Parathyroid adenoma (tissue), 2 donors: Measurements from ENCODE around the gene MUC4.

Experiments
- H2AFZ ChIP-seq: fragments of 300-600 bp; sonication (generic); one replicate; pipeline ENCODE4 v1.7.0; 2017; ENCODE audit warnings: antibody characterized with exemption, mild to moderate bottlenecking
- H3K27ac ChIP-seq: fragments of 300-600 bp; sonication (generic); one replicate; pipeline ENCODE4 v1.7.0; 2017
- H3K27me3 ChIP-seq: fragments of 300-600 bp; sonication (generic); one replicate; pipeline ENCODE4 v1.7.0; 2017; ENCODE audit warnings: low read length; ENCODE audit not compliant: control insufficient read depth, insufficient read depth
- H3K36me3 ChIP-seq: fragments of 300-600 bp; sonication (generic); one replicate; pipeline ENCODE4 v1.7.0; 2017; ENCODE audit warnings: low read length; ENCODE audit not compliant: control insufficient read depth, insufficient read depth
- H3K4me1 ChIP-seq: fragments of 300-600 bp; sonication (generic); one replicate; pipeline ENCODE4 v1.7.0; 2017; ENCODE audit warnings: control low read depth
- H3K4me2 ChIP-seq: fragments of 300-600 bp; sonication (generic); one replicate; pipeline ENCODE4 v1.7.0; 2017; ENCODE audit warnings: low read length
- H3K4me3 ChIP-seq: fragments of 300-600 bp; sonication (generic); one replicate; pipeline ENCODE4 v1.7.0; 2017; ENCODE audit warnings: low read depth, low read length
- H3K79me2 ChIP-seq: fragments of 300-600 bp; sonication (generic); one replicate; pipeline ENCODE4 v1.7.0; 2017; ENCODE audit warnings: control low read depth
- H3K9ac ChIP-seq: fragments of 300-600 bp; sonication (generic); one replicate; pipeline ENCODE4 v1.7.0; 2017; ENCODE audit warnings: mild to moderate bottlenecking
- H3K9me3 ChIP-seq: fragments of 300-600 bp; sonication (generic); one replicate; pipeline ENCODE4 v1.7.0; 2017; ENCODE audit warnings: low read length; ENCODE audit not compliant: control insufficient read depth
- TF ChIP-seq, protein P1 (sequence below): fragments of 300-600 bp; sonication (generic); IDR thresholded peaks from one replicate; pipeline ENCODE4 v1.7.0; 2017; ENCODE audit warnings: antibody characterized with exemption, mild to moderate bottlenecking
- donor health status: primary hyperparathyroidism.

Gene MUC4

DNA sequence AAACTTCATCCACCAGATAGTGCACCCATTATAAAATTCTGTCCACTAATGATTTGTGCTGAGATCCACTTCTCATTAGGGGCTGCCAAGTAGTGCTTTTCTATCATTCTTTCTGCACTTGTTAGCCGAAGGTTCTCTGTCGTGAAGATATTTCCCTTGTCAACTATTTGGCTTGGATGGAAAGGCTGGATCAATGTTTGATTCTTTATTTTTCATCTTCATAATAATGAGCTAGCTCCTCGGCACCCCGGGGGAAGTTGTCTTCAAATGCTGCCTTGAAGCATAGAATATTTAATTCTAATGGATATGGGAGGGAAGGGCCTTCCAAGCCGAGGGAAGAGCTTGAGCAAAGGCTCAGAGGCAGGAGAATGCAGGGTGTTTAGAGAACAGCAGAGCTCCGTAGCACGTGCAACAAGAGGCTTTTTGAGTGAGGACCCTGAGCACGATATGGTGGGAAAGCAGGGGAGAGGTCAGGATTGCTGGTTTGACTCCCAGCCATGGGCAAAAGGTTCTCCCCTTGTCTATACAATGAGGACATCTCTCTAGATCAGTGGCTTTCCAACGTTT is 107.2 kb downstream of the MUC4 start:
- no peak overlapping the region for H3K4me2 ChIP-seq
- H3K36me3 ChIP-seq: no peaks in the 10 kb centered on the region
- H3K4me1 ChIP-seq: no peaks in the 10 kb centered on the region
- H3K9me3 ChIP-seq: no peaks in the 10 kb centered on the region
- no peak overlapping the region for H2AFZ ChIP-seq
- no peak overlapping the region for H3K27ac ChIP-seq
- no peaks in the 10 kb centered on the region for H3K27me3 ChIP-seq
- TF ChIP-seq, protein P1, sequence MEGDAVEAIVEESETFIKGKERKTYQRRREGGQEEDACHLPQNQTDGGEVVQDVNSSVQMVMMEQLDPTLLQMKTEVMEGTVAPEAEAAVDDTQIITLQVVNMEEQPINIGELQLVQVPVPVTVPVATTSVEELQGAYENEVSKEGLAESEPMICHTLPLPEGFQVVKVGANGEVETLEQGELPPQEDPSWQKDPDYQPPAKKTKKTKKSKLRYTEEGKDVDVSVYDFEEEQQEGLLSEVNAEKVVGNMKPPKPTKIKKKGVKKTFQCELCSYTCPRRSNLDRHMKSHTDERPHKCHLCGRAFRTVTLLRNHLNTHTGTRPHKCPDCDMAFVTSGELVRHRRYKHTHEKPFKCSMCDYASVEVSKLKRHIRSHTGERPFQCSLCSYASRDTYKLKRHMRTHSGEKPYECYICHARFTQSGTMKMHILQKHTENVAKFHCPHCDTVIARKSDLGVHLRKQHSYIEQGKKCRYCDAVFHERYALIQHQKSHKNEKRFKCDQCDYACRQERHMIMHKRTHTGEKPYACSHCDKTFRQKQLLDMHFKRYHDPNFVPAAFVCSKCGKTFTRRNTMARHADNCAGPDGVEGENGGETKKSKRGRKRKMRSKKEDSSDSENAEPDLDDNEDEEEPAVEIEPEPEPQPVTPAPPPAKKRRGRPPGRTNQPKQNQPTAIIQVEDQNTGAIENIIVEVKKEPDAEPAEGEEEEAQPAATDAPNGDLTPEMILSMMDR: no peak
- no peak overlapping the region for H3K4me3 ChIP-seq
- no peaks in the 10 kb centered on the region for H3K79me2 ChIP-seq
- no peak overlapping the region for H3K9ac ChIP-seq

DNA sequence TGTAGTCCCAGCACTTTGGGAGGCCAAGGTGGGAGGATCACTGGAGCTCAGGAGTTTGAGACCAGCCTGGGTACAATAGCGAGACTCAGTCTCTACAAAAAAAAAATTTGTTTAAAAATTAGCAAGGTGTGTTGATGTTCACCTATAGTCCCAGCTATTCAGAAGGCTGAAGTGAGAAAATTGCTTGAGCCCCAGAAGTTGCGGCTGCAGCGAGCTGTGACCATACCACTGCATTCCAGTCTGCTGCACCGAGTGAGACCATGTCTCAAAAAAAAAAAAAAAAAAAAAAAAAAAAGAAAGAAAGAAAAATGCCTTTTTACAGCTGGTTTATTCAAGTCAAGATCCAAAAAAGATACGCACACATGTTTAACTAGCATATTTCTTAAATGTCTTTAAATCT is 108.0 kb downstream of the MUC4 start:
- Histone ChIP-seq H3K27ac (no peak overlapping the region), H3K4me2 (no peak overlapping the region), H2AFZ (no peak overlapping the region), H3K9ac (no peak overlapping the region), H3K27me3 (no peaks in the 10 kb centered on the region), H3K79me2 (no peaks in the 10 kb centered on the region), H3K9me3 (no peaks in the 10 kb centered on the region), H3K4me1 (no peaks in the 10 kb centered on the region), H3K4me3 (no peak overlapping the region), H3K36me3 (no peaks in the 10 kb centered on the region)
- TF ChIP-seq, protein P1: no peak

DNA sequence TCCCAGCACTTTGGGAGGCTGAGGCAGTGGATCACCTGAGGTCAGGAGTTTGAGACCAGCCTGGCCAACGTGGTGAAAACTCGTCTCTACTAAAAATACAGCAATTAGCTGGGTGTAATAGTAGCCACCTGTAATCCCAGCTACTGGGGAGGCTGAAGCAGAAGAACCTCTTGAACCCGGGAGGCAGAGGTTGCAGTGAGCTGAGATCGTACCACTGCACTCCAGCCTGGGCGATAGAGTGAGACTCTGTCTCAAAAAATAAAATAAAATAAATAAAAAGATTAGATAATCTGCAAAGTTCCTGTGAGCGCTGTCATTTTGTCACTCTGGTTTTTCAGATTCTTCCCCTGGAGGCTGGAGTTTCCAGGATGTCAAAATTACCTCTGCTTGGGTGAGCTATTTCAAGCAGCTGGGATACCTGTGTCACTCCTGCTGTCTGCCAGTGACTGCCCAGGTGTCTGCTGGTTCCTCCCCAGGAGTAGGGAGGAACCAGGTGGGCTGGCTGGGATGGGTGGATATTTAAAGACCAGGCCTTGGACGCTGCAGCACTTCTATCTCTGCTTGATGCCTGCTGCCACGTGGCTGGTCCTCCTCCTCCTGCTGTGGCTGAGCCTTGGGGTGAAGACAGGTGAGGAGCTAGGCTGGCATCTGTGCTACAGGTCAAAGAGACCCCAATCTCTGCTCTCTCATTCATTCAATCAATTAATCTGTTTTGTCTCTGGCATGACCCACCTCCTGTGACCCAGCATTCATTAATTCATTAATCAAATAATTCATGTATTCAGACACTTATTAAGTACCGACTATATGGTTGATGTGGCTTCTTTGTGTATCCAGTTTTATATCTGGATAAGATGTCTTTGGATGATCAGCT is 110.5 kb downstream of the MUC4 start:
- H3K79me2 ChIP-seq: no peaks in the 10 kb centered on the region
- no peak overlapping the region for H3K4me3 ChIP-seq
- H2AFZ ChIP-seq: no peak overlapping the region
- H3K27me3 ChIP-seq: no peaks in the 10 kb centered on the region
- no peak overlapping the region for H3K4me2 ChIP-seq
- TF ChIP-seq, protein P1: no peak
- H3K9me3 ChIP-seq: no peaks in the 10 kb centered on the region
- no peak overlapping the region for H3K27ac ChIP-seq
- H3K36me3 ChIP-seq: no peaks in the 10 kb centered on the region
- no peaks in the 10 kb centered on the region for H3K4me1 ChIP-seq
- H3K9ac ChIP-seq: no peak overlapping the region

DNA sequence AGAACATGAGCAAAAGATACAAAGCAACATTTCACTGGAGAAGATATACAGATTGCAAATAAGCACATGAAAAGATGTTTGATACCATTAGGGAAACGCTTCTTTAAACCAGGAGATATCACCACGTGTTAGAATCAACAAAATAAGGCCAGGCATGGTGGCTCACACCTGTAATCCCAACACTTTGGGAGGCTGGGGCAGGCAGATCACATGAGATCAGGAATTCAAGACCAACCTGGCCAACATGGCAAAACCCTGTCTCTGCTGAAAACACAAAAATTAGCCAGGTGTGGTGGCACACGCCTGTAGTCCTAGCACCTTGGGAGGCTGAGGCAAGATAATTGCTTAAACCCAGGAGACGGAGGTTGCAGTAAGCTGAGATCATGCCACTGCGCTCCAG is 111.4 kb downstream of the MUC4 start:
- Histone ChIP-seq H3K9ac (no peak overlapping the region), H3K4me3 (no peak overlapping the region), H3K4me1 (no peaks in the 10 kb centered on the region), H3K79me2 (no peaks in the 10 kb centered on the region), H3K4me2 (no peak overlapping the region), H3K27me3 (no peaks in the 10 kb centered on the region), H2AFZ (no peak overlapping the region), H3K9me3 (no peaks in the 10 kb centered on the region), H3K36me3 (no peaks in the 10 kb centered on the region), H3K27ac (no peak overlapping the region)
- TF ChIP-seq, protein P1: no peak
